Measurements from ENCODE around the gene COL5A2.

Gene COL5A2

DNA sequence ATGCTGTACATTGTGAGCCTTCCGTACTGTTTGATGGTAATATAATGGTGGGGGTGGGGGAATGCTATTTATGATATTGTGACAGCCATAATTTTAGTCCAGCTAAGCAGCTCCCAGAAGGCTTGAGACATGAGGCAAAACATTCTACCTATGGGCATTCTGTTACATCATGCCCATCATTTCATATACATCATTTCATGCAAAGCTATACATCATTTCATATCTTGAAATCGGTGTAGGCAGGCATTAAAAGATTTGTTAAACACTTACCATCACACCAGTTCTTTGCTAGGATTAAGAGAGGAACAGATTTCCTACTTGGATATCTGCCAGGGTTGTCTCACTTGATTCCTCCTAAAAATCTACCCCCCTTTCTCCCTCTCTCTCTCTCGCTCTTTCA is 84.5 kb downstream of the COL5A2 start:
- DNase-seq, result no peak

DNA sequence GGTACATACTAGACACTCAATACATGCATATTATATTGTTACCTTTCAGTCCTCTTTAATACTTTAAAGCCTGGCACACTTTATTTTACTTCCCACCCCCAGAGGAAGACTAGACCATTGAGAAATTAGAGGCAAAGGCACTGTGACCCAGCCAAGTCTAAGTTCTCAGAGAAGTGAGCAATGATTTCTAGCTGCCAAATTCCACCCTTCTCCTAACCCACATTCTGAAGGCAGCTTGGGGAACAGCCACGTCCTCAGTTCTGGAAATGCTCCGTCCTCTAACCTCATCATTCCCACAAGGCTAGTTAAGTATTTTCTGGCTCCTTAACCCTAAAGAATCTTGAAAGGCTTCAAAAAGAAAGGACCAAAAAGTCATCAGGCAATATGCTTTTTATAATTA is 86.6 kb downstream of the COL5A2 start:
- DNase-seq, result no peak

DNA sequence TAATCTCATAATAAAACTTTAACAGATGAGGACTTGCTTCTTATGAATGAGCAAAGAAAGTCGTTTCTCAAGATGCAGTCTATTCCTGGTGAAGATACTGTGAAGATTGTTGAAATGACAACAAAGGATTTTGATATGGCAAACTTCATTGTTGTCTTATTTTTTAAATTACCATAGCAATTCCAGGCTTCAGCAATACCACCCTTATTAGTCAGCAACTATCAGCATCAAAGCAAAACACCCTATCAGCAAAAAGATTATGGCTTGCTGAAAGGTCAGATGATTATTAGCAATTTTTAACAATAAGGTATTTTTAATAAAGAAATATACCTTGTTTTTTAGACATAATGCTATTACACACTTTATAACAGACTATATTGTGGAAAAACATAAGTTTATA is 88.3 kb downstream of the COL5A2 start:
- DNase-seq, result no peak

DNA sequence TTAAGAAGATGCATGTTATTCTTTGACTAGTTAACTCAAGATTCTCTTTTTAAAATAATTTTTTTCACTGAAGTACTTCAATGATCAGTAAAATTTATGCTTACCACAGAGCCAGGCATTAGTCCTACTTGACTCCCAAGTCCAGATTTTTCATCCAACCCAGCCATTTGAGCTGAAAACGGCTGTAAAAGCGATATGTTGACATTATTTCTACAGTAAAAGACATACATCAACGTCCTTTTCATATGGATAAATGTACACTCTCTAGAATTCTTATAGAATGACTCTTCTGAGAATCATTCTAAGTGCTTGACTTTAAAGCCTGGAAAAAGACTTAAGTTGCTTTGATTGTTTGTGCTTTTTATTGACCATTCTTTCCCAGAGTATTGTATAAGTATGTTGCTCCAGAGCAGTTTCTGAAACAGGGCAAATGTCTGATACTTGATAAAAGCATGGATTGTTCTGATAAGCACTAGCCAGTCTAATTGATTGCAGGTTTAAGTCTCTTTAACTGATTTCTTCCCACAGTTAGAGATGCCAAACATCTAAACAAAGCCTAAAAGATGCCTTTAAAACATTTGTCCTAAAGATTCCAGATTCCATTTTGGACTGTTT is 90.9 kb downstream of the COL5A2 start:
- DNase-seq, result no peak

DNA sequence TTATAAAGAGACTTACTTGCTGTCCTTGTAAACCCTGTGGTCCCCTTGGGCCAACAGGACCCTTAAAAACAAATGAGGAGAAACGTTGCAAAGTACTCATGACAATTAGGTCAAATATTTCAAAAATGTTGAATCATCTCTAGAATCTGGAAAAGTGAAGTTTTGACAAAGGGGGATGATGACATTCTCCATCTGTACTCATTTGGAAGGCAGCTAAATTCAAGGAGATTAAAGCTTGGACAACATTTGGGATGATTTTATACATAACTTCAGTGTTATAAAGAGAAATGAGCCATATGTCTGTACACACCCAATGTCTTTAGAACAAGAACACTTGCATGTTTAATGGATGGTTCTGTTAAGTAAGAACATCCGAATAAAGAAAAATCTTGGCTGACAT is 92.9 kb downstream of the COL5A2 start:
- DNase-seq, result no peak

DNA sequence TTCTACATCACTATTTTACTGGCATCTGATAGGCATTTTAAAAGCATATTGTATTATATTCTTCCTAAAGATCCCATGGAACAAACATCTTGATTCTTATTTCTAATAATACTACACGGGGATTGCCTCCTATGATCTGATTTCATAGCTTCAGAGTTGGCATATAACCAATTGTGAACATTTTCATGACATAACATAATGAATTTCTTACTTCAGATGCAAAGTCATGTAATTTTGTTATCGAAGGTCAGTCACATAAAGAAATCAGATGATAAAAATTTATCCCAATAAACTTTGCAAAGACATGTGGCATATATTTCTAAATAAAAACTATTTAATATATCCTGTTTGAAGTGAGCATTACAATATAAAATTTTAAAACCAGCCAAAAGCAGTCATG is 93.3 kb downstream of the COL5A2 start:
- no peak for DNase-seq

DNA sequence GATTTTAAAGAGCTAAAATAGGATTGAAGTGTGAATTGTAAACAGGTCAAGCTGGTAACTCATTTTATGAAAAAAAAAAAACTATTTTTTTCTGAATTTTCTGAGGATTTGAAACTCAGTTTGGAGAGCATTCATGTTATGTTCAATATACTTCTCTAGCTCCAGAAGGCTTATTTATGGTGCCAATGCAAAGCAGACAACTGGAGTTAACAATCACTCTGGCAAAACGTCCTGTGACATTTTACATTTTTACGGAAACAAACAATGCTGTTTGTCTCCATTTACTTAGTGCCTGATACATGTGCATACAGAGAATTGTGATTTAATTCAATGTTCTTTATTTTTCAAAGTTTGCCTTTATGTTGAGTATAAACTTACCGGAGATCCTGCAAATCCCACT is 96.0 kb downstream of the COL5A2 start:
- DNase-seq, result no peak

DNA sequence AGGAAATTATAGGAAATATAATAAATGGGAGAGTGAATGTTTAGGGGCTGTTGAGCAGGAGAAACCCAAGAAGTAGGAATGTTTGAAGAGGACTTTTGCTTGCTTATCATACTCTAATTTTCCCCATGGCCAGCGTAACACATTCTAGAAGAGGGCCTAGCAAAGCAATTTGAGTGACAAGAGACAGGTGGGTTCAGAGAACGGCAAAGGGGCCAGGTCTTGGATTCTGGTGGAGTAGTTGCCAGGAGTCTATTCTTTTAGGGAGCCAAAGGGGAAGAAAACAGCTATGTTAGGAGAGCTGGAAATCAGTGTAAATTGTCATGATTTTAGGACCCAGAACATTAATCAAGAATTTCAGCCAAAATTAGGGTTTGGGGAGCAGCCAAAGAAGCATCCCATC is 96.5 kb downstream of the COL5A2 start:
- DNase-seq, result no peak

DNA sequence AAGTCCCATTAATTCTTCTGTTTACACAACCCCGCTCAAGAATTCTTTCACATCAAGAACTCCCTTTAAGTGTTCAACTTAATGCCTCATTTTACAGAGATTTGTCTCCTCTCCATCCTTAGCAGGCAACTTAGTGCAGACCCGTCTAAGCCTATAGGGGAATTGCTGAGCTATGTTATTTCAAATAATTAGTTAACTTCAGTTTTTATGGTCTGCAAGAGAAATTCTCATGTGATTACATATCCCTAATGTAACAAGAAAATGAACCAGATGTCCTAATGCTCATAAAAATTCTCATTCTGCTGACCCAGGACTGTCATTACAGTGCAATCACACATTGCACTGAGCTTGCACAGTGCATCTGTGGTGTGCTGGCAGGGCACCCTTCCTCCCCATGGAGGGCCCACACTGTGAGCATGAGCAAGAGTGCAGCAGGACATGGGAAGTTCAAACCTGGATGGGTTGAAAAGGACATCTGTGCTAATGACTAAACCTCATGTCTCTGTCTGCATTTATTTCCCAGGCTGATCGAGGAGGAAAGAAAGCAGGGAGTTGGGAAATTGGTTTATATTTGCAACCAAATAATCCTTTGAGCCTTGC is 97.1 kb downstream of the COL5A2 start:
- no peak for DNase-seq

DNA sequence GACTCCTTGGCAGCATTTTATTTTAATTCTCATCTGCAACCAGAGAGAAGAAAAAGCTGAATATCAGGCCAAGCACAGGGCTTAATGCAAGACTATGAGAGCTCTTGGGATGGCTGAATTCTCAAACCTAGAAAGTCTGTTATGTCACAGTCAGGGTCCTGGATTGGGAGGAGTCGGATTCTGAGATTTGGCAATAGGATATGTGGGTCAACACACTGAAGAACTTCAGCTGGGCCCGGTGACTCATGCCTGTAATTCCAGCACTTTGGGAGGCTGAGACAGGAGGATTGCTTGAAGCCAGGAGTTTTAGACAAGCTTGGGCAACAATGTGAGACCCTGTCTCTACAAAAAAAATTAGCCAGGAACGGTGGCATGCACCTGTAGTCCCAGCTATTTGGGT is 103.0 kb downstream of the COL5A2 start:
- DNase-seq, result no peak

DNA sequence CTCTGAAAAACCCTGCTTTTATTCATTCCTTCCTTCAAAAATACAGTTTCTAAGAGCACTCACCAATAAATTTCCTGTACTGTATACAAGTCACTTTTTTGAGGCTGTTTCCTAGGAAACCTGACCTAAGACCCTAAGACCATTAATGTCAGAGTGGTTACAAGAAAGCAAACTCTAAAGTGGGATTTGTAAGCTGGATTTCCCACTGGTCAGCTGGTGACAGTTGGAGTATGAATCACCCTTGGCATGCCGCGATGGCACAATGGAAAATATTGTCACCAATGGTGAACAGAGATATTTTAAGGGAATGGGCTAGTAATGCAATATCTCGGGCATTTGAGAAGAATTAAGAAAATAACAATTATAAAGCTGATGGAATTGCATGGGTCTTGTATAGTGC is 103.4 kb downstream of the COL5A2 start:
- DNase-seq, result no peak

DNA sequence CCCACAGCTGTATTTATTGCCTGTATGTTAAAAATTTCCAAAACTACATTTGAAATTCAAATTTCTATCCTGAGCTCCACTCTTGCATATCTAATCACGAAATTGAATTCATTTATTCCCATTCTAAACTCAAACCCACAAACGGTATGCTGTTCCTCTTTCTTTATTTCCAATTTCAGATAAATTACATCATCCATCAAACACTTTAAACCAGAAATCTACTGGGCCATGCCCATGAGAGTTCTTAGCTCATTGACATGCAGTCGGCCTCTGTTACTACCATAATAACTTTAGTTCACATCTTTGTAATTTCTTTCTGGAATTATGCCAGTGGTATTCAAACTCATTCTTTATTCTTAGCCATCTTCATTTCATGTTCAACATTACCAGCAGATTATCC is 105.1 kb downstream of the COL5A2 start:
- DNase-seq, result no peak

DNA sequence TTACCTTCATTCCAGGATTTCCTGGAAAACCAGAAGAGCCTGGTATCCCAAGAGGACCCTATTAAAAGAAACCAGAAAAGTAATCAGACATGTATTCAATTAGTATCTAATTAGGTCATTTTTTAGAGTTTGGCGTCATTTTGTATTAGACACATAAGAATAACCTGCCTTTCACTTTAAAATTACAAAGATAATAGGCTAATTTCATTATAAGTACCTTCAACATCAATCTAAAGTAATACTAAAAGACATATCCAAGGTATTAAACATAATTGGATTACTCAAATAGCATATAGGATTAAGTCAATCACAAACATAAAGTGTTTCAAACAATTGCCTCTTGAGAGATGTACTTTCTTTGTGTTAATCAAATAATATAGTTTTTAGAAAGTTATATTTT is 107.5 kb downstream of the COL5A2 start:
- no peak for DNase-seq

DNA sequence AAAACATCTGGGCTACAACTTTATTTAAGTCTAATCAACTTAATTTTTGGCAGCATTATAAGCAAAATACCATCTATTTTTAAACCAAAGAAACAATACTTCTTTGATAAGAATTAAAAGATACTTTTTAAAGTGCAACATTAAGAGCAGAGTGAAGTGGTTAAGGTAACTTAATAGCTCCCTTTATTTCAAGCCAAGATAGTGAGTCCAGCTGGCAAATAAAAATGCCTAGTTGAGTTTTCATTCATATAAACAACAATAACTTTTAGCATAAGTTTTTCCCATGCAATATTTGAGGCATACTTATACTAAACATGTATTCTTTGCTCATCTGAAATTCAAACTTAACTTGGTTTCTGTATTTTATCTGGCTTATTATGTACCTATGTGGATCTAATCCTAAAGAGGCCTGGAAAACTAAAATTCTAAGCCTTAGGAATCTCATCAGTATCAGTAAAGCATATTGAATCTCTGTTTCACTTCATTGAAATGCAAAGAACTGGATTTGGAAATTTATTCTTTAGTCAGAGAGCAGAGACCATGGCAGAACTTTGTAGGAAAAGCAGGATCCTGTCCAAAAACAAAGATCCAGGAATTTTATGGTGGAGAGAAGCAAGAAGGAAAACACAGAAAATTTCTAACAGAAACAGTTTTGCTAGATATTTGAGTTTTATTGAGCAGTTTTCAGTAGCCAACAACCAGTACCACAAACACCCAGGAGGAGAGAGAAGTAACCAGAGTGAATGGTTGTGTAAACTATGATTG is 109.5 kb downstream of the COL5A2 start:
- no peak for DNase-seq

DNA sequence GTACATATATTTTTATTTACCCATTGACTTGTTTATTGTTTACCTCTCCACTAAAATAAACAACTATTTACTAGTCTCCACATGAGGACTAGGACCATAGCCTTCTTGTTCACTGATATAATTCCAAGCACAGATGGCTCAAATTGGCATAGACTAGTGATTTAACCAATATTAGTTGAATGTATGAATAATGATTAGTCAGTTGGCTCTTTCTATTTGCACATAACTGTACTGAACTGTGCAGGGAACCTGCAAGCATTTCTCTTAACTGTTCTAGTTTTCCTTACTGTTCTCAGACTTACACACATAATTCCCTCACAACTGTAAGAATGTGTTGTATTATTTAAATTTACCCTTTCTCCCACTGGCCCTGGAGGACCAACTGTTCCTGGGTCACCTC is 113.5 kb downstream of the COL5A2 start:
- no peak for DNase-seq

DNA sequence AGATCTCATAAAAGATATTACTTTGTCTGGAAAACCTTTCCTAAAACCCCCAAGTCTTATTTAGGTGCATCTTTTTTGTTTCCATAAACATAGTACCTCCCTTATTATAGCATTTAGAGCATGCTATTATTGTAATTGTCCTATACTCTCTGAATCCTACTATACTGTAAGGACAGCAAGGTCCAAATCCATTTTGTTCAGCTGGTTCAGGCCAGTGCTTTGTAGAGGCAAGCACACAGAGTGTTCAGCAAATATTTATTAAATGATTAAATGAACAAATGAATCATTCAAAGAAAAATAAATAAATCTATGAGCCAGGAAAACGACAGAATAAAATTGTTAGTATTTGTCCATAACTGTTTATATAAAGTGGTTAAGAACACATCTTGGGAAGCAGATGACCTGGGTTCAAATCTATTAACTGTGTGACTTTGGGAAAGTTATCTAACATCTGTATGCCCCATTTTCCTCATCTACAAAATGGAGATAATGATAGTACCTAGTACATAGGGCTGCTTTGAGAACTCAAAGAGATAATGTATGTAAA is 119.4 kb downstream of the COL5A2 start:
- DNase-seq, result no peak

DNA sequence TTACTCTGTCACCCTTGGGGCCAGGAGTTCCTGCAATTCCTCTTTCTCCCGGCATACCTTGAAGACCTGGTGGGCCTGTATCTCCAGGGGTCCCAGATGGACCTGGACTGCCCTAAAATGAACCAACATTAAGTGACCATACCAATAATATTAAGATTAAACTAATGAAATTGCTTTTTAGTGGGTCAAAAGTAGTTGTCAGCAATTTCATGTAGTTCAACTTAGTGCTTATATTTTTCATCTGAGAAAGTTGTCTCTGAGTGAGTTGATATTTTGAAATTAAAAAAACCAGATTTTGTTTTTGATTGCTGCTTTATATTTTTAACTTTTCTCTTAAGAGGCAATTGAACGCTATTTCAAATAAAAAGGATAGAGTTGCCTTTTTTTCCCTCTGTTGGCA is 122.2 kb downstream of the COL5A2 start:
- no peak for DNase-seq

DNA sequence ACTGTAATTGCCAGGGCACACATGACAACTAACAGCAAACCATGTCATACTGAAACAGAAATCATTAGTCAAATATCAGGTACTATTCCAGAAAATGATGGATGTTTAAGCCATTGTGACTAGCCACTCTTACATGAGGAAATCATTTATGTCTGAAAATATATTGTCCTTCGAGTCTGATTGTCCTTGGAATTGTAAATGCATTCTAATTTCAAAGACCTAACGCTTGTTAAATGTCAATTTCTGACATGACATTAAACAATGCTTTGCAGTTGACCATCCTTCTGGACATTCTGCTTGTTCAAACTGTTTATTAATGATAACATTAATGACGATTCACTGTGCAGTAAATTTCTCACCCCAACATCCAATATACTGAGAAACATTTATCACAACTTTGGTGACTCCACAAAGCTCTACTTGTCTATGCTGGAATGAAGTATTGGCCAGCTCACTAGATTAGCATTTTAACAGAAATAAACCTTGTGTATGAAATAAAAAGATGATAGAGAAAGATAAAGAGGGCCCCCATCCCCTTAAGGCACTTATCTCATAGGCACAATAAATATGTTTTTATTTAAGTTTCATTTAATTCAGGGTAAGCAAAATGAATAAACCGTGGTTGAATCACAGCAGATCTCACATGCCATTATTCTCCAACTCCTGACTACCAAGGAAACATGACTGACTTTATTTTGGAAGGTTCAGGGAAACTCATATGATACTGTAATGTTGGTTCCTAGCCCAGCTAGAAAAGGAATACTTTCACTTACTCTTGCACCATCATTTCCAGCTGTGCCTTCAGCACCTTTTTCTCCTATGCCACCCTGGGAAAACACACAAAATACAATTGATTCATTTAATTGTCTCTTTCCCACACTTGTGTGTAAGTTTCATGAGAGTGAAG is 123.1 kb downstream of the COL5A2 start:
- DNase-seq, result no peak

DNA sequence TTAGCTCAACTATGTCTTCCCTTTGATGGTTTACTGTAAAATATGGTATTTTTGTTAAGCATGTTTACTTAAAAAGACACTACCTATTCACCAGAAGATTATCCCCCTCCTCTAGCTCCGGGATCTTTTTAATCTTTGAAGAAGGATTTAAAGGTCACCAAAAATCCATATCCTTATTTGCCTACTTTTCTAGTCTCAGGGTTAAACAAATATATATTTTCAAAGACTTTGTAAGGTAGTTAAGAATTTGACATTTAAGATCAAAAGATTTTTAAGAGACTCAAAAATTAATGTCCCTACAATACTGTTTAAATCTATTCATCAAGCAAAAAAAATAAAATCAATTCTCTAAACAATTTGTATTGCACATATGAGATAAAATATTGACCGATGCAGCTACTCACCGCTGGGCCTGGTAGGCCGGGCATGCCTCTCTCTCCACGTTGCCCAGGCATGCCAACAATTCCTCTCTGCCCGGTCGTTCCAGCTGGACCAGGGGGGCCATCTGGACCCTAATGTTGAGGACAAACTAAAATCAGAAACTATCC is 129.3 kb downstream of the COL5A2 start:
- DNase-seq, result no peak

DNA sequence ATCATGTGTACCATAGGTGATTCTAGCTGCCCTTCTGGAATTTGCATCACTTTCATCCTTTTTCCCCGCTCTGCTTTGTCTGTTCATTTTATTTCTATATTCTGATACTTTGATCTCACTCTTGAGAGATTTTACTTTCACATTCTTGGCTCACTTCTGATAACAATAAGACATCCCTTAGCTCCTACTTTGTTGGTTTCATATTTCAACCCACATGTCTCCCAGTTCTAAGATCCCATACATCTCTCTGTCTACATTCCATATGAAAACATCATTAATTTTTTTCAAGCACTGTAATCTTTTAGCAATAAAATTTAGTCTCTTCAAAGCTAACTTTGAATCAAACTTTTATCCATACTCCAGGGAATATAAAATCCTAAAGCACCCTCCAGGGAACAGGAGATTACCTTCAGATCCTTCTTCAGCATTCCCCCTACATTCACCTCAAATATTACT is 129.8 kb downstream of the COL5A2 start:
- no peak for DNase-seq

DNA sequence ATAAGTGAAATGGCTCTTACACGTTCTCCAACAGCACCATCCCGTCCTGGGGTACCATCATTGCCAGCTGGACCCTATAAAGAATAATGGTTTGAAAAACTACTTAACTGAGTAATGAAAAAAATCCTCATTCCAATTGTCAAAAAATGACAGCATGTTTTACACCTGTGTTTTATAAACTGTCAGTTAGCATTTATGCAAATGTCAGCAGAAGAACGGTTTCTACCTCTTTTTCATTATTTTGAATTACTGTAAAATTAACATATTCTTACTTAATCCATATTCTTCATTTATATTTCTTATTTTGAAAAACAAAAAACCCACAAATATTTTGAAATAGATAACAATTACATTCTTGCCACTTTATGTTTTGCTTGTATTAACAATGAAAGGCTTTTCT is 131.4 kb downstream of the COL5A2 start:
- DNase-seq, result no peak

DNA sequence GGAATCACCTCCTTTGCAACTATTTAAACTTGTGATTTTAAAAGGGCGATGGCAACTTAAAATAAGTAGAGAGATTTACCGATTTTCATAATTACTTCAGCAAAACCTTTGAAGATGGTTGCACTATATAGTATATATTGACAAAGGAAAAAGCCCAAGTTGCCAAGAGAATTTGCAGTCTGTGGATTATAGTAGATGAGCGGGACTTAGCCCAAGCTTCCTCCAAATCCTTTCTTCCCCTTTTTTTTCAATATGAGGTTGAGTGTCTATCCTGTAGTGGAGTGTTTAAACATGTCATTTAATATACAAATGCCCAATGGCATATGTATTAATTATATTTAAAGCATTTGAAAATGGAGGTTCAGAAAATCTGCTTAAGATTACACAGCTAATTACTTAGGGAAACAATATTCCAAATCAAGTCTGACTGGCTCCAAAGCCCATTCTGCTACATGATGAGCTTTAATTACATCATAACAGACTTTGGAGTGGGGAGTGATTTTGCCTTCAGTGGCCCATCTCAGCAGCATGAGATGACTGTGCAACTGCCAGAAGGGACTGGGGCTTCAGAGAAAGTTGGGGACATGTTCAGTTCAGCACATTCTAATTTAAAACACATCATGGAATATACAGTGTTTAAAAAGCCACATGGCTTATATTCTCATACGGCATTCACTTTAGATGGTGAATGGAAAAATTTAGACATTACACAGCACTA is 132.2 kb downstream of the COL5A2 start:
- no peak for DNase-seq

Data from activated naive CD4-positive, alpha-beta T cell treated with anti-CD3 and anti-CD28 coated beads, Interleukin-2, amount 50 U/mL, for 16 hours (primary cell).